ENCODE measurements around the gene PAX7. TPM values are rescaled to one million over a fixed set of nuclear protein-coding genes. Genes with fewer than 3 reads are reported as not detected.

Gene PAX7
- total RNA-seq, 4 donors from 2014 or later = not detected

DNA sequence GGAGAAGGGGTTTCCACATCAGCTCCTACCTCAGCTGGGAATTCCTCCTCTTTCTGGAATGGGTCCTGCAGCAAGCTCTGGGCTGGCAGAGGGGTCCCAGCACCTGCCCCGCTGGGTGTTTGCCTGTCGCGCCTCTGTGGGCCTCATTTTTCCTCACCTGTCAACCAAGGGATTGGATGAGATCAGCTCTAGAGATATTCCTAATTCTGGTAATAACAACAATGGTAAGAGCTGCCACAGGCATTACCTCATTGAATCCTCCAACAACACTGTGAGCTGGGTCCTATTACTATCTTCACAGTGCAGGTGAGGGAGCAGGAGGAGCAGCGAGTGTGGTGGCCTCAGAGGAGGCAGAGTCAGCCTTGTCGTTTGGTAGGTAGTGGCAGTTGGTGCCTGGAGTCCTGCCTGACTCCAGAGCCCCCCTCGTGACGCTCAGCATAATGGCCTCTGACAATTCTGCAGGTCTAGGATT lies 23.3 kb upstream of the PAX7 start:
- TF ChIP-seq, protein P1, sequence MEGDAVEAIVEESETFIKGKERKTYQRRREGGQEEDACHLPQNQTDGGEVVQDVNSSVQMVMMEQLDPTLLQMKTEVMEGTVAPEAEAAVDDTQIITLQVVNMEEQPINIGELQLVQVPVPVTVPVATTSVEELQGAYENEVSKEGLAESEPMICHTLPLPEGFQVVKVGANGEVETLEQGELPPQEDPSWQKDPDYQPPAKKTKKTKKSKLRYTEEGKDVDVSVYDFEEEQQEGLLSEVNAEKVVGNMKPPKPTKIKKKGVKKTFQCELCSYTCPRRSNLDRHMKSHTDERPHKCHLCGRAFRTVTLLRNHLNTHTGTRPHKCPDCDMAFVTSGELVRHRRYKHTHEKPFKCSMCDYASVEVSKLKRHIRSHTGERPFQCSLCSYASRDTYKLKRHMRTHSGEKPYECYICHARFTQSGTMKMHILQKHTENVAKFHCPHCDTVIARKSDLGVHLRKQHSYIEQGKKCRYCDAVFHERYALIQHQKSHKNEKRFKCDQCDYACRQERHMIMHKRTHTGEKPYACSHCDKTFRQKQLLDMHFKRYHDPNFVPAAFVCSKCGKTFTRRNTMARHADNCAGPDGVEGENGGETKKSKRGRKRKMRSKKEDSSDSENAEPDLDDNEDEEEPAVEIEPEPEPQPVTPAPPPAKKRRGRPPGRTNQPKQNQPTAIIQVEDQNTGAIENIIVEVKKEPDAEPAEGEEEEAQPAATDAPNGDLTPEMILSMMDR (IDR thresholded peaks at IDR 0.05; ENCODE audit: low read depth) = no peak

DNA sequence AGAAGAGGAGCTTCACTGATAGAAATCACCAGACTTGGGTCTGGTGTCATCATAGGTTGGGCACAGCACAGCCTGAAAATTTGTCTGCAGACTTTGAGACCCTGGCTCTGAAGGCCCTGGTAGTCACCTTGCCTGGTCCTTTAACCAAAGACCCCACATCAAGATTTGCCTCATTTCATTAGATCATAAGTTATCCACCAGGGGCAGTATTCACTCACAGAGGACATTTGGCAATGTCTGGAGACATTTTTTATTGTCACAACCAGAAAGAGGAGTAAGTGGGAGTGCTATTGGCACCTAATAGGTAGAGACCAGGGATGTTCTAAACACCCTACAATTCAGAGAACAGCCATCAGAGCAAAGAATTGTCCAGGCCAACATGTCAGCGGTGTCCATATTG lies 22.1 kb upstream of the PAX7 start:
- TF ChIP-seq, protein P1 (IDR thresholded peaks at IDR 0.05; ENCODE audit: low read depth) = no peak

- TF ChIP-seq, protein P1 (IDR thresholded peaks at IDR 0.05; ENCODE audit: low read depth) = no peak
Observed at GRCh38 chr1:18611311-18611710, 19.3 kb upstream of the PAX7 start.

DNA sequence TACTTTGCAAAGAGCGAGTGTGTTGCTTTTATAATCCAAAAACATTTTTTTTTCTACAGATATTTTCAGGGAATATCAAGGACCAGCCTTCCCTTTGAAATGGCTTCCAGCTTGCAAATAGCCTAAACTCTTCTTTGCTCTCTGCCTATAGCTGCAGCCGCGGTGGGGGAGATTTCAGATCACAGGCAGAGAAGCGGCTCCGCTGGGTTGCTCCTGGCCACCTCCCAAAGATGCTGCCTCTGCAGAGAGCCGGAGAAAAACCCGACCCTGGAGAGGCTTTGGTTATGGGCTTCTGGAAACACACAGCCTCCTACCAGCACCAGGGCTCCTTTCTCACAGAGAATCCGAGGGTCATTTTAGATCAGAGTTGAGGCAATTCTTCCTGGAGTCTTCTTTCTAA lies 18.6 kb upstream of the PAX7 start:
- TF ChIP-seq, protein P1 (IDR thresholded peaks at IDR 0.05; ENCODE audit: low read depth) = no peak

GRCh38 chr1:18614069-18614735 lies 16.4 kb upstream of the PAX7 start:
- TF ChIP-seq, protein P1 (IDR thresholded peaks at IDR 0.05; ENCODE audit: low read depth) = no peak

DNA sequence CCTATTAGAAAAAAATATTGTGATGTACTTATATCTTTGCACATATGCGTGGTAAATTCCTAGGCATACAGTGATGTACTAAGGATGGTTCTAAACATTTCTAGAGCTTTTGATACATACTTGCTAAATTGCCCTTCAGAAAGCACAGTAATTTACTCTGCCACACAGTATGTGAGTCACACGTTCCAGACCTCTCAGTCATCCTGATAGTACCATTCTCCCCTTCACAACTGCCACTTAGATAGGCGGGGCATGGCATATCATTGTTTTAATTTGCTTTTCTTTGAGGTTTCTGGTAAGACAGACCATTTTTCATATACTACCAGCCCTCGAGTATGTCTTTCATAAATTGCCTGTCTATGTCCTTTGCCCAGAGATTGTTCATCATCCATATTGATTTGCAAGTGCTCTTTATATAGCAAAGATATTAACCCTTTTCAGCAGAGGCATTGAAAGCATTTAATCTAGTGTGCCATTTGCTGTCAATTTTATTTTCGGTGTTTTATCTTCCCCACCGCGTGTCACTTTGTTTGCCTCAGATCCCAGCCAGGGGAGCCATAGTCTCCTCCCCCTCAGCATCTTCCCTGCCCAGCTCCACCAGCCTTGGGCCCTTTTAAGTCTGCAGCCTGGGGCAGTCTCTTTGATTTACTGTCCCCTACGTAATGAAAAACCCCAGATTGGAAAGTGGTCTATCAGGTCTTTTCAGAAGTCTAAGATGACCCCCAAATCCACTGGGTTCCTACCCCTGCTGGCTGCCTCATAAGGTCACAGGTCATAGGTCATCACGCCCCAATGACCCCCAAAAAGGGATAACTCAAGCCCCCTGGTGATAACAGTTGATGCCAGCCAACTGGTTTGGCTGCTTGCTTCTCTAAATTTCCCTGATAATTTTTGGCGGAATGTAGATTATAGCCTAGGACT lies 11.8 kb upstream of the PAX7 start:
- TF ChIP-seq, protein P1 (IDR thresholded peaks at IDR 0.05; ENCODE audit: low read depth) = no peak

- TF ChIP-seq, protein P1 (IDR thresholded peaks at IDR 0.05; ENCODE audit: low read depth) = no peak
Observed at GRCh38 chr1:18619467-18619835, 11.2 kb upstream of the PAX7 start.
